Inflammatory macrophage (primary cell): ENCODE results near the gene SRPK2.
A peak's percentile ranks its signal among the peaks of the same experiment; 100 is the strongest.
"Not testable (repeated sequence)": the region's sequence is repeated elsewhere in the genome, so short reads cannot be mapped to it uniquely, and the experiment has no call there.

Experiments used
- DNase-seq, 2 donors: peaks; one replicate each; pipeline ENCODE4 v3.0.0-alpha.2; 2020 to 2022

Gene SRPK2

GRCh38 chr7:105337529-105337928 is 51.2 kb downstream of the SRPK2 start:
- DNase-seq, result no peak

DNA sequence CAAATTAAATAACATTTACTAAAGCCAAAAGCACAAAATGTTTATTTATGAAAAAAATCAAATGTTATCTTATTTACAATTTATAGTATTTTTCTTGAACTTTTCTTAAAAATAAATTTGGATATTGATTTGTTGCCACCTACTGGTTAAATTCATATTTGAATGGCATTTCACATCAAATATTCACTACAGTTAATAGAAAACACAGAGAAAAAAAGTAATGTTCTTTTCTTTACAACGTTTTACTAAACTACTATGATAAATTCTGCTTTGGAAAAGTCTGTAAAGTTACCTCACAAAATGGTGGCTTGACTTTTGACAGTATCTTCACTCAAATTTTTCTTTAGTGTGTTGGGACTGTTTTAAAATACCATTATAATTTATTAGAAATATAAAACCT is 52.7 kb downstream of the SRPK2 start:
- DNase-seq, result peak in 1 of 2 donors; percentile 43

DNA sequence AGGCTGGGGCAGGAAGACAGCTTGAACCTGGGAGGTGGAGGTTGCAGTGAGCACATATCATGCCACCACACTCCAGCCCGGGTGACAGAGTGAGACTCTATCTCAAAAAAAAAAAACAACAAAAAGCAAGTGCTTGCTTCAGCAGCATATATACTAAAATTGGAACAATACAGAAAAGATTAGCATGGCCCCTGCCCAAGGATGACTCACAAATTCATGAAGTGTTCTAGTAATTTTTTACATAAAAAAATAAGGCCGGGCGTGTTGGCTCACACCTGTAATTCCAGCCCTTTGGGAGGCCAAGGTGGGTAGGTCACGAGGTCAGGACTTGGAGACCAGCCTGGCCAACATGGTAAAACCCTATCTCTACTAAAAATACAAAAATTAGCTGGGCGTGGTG is 56.1 kb downstream of the SRPK2 start:
- DNase-seq, result not testable (repeated sequence)

DNA sequence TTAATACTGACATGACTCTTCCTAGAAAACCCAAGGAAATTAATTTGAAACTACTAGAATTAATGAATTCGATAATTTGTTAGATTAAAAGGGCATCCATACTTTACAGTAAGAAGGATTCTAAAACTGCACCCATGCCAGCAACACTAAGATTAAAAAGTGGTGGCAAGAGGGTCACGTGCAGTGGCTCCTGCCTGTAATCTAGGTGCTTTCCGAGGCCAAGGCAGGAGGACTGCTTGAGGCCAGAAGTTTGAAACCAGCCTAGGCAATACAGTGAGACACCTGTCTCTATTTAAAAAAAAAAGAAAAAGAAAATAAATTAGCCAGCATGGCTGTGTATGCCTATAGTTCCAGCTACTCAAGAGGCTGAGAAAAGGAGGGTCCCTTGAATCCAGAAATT is 58.2 kb downstream of the SRPK2 start:
- no peak for DNase-seq

GRCh38 chr7:105327201-105327600 is 61.5 kb downstream of the SRPK2 start:
- DNase-seq, result no peak

DNA sequence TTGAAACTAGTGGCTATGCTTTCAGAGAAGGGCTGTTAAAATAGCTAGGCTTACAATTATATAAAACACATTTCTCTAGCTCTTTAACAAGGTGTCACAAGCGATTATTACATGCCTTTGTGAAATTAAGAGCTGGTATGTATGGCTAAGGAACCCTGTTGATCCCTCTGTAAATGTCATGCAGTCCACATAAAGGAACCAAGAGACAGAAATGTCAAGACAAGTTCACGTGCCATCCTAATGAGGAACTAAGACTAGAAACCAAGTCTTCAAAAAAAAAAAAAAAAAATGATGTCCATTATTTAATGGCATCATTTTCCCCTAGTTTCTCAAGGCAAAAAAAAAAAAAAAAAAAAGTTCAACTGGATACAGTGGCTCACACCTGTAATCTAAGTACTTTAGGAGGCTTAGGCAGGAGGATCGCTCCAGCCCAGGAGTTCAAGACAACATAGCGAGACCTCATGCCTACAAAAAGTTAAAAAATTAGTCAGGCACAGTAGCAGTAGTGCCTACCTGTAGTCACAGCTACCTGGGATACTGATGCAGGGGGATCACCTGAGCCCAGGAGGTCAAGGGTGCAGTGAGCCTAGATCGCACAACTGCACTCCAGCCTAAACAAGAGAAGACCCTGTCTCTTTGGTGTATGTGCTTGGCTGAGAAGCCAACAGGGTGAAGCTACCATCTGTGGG is 63.4 kb downstream of the SRPK2 start:
- DNase-seq, result peak; percentile 75 to 77

DNA sequence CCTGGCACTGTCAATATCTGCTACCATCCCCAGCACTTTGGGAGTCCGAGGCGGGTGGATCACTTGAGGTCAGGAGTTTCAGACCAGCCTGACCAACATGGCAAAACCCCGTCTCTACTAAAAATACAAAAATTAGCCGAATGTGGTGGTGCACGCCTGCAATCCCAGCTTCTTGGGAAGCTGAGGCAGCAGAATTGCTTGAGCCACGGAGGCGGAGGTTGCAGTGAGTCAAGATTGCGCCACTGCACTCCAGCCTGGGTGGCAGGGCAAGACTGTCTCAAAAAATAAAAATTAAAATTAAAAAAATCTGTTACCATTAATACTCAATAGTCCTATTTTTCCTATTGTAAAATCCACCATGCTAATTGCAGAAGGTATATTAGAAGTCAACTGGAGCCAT is 64.1 kb downstream of the SRPK2 start:
- peak in 1 of 2 donors; percentile 40 for DNase-seq

- DNase-seq, result no peak
These were observed 65.4 kb downstream of the SRPK2 start for GRCh38 chr7:105323366-105323765.

- DNase-seq, result no peak
These were observed 66.0 kb downstream of the SRPK2 start for GRCh38 chr7:105322655-105323277.

DNA sequence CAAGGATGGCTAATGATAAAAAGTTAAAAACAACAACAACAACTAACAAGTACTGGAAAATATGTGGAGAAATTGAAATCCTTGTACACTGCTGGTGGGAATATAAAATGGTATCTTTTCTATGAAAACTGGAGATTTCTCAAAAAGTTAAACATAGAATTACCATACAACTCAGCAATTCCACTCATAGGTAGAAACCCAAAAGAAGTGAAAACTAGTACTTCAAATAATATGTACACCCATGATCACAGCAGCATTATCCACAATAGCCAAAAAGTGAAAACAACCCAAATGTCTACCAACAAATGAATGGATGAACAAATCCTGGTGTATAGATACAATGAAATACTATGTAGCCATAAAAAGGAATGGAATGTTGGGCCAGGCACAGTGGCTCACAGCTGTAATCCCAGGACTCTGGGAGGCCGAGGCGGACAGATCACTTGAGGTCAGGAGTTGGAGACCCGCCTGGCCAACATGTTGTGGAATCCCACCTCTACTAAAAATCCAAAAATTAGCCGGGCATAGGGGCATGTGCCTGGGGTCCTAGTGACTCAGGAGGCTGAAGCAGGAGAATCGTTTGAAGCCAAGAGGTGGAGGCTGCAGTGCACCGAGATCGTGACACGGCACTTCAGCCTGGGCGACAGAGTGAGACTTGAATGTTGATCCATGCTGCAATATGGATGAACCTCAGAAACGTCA is 66.8 kb downstream of the SRPK2 start:
- DNase-seq, result no peak

GRCh38 chr7:105320896-105321295 is 67.8 kb downstream of the SRPK2 start:
- DNase-seq, result no peak

GRCh38 chr7:105319578-105319977 is 69.1 kb downstream of the SRPK2 start:
- DNase-seq, result no peak

DNA sequence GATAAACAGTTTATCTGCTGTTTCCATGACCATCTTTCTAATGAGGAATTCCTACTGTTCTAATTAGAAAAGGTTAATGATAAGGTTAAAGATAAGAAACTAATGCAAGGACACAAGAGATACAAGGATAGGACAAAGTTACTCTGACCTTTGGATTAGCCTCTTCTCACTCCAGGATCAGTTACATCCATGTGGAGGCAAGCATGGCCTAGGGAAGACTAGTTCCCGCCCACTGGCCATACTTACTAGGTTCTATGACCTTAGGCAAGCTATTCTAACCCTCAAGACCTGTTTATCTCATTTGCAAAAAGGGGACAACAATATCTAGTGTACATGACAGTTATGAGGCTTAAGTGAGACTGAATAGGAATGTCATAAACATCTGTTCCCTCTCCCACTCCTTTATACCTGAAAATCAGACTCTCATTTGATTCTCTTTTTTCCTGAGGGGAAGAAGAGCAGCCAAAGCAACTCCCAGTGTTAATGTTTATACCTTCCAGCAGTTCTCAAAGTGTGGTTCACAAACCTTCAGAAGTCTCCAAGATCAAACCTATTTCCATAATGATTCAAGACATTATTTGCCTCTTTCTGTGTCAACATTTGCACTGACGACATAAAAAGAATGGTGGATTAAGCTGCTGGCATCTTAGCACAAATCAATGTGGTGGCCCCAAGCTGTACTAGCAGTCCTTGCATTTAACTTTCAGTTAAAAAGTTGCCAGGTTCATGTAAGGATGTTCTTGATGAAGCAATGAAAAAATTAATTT is 72.0 kb downstream of the SRPK2 start:
- DNase-seq, result no peak

GRCh38 chr7:105315357-105315756 is 73.4 kb downstream of the SRPK2 start:
- DNase-seq, result no peak

DNA sequence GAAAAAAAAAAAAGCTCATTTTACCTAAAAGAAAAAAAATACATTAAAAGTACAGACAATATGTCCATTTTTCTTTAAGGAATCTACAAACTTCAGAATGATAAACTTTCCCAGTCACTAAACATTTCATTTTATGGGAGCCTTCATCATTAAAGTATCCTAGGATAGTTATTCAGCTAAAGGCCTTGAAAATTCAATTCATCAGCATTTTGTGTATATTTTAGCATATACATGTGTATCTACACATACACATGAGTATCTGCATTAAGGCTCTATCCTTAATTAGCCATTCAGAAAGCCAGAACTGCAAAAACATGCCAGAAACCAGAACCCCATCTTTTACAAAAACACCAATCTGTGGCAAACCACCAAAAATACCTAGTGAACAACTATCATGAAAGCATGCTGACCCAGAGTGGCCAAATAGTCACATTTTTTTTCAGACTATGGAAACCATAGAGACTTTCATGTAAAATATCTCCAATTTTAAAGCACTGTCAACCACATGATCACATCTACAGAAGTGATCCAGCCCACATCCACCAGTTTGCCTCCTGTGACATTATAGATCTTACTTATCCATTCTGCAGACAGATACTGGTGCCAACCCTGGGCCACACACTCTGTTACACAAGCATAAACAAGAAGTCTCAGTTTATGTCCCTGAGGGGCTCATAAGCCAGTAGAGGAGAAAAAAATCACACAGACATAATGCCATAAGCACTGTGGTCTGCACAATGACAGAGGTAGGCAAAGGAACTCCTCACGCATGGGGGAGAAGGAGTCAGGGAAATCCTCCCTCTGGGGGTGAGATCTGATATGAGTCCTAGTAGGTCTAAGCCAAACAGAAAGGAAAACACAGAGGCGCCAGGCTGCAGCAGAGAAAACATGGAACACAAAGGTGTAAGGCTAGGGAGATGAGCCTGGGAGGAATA is 79.2 kb downstream of the SRPK2 start:
- no peak for DNase-seq

GRCh38 chr7:105307163-105307672 is 81.5 kb downstream of the SRPK2 start:
- DNase-seq, result no peak

- DNase-seq, result no peak
These were observed 82.4 kb downstream of the SRPK2 start for GRCh38 chr7:105306298-105306748.

GRCh38 chr7:105305633-105306032 is 83.1 kb downstream of the SRPK2 start:
- no peak for DNase-seq

GRCh38 chr7:105304040-105304895 is 84.5 kb downstream of the SRPK2 start:
- DNase-seq, result no peak

DNA sequence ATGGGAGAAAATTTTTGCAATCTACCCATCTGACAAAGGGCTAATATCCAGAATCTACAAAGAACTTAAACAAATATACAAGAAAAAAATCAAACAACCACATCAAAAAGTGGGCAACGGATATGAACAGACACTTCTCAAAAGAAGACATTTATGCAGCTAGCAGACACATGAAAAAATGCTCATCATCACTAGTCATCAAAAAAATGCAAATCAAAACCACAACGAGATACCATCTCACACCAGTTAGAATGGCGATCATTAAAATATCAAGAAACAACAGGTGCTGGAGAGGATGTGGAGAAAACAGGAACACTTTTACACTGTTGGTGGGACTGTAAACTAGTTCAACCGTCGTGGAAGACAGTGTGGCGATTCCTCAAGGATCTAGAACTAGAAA is 88.1 kb downstream of the SRPK2 start:
- not testable (repeated sequence) for DNase-seq

DNA sequence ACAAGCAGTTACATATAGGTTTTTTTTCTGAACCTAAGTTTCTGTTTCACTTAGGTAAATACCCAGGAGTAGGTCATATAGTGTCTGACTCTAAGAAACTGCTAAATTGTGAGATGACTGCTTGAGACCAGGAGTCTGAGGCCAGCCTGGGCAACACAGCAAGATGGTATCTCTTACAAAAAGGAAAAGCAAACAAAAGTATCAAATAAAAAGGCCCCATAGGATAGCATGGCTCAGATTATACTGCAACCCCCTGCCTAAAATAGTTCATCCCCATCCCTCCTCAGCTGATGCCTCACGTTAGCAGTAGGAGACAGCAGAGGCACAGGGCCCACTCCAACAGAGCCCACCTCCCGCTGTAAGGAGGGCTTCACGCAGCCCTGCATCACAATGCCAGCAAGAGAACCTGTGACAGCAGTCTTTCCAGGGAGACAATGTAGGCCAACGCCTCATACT is 90.3 kb downstream of the SRPK2 start:
- no peak for DNase-seq
